Trophoblast cell (in vitro differentiated cells and primary cell): Measurements from ENCODE around the gene CASZ1.
A peak's percentile ranks its signal among the peaks of the same experiment; 100 is the strongest.

Experiments
- DNase-seq, 2 donors: peaks; one replicate each; pipeline ENCODE4 v3.0.0-alpha.2; 2016
- H2AFZ ChIP-seq: 2 replicates; pipeline ENCODE4 v1.6.1; 2013; ENCODE audit warnings: low read length, moderate library complexity, mild to moderate bottlenecking; ENCODE audit not compliant: insufficient read depth, poor library complexity
- H2AK5ac ChIP-seq: 2 replicates; pipeline ENCODE4 v1.6.1; 2013; ENCODE audit warnings: mild to moderate bottlenecking, low read length
- H2BK120ac ChIP-seq: 2 replicates; pipeline ENCODE4 v1.6.1; 2013; ENCODE audit warnings: low read length, mild to moderate bottlenecking, moderate library complexity; ENCODE audit not compliant: insufficient read depth, poor library complexity
- H2BK12ac ChIP-seq: 2 replicates; pipeline ENCODE4 v1.6.1; 2013; ENCODE audit warnings: mild to moderate bottlenecking, low read length, moderate library complexity
- H2BK5ac ChIP-seq: 2 replicates; pipeline ENCODE4 v1.6.1; 2013; ENCODE audit warnings: low read length, low read depth, moderate library complexity, mild to moderate bottlenecking; ENCODE audit not compliant: poor library complexity
- H3K14ac ChIP-seq: 2 replicates; pipeline ENCODE4 v1.6.1; 2013; ENCODE audit warnings: mild to moderate bottlenecking, low read length
- H3K18ac ChIP-seq: 2 replicates; pipeline ENCODE4 v1.6.1; 2013; ENCODE audit warnings: mild to moderate bottlenecking, low read length
- H3K23ac ChIP-seq: 2 replicates; pipeline ENCODE4 v1.6.1; 2013; ENCODE audit warnings: low read length
- H3K27ac ChIP-seq: 2 replicates; pipeline ENCODE4 v1.5.1; 2013; ENCODE audit warnings: low read depth, mild to moderate bottlenecking, inconsistent platforms, low read length, moderate library complexity
- H3K27me3 ChIP-seq: 2 replicates; pipeline ENCODE4 v1.6.1; 2013; ENCODE audit warnings: inconsistent platforms, mild to moderate bottlenecking, low read length, moderate library complexity; ENCODE audit not compliant: insufficient read depth
- H3K36me3 ChIP-seq, 2 experiments: 1 replicate in 1 of 2; 2 replicates in 1 of 2; pipeline ENCODE4 v1.6.1; 2013; ENCODE audit warnings: low read length in 2 of 2, mild to moderate bottlenecking in 2 of 2, moderate library complexity in 1 of 2; ENCODE audit not compliant: insufficient read depth in 2 of 2, control insufficient read depth in 1 of 2
- H3K4ac ChIP-seq: 2 replicates; pipeline ENCODE4 v1.6.1; 2013; ENCODE audit warnings: low read depth, mild to moderate bottlenecking, low read length, moderate library complexity
- H3K4me1 ChIP-seq, 2 experiments: 1 replicate in 1 of 2; 2 replicates in 1 of 2; pipeline ENCODE4 v1.6.1; 2013; ENCODE audit warnings: low read length in 2 of 2, mild to moderate bottlenecking in 2 of 2, moderate library complexity in 1 of 2; ENCODE audit not compliant: insufficient read depth in 2 of 2, control insufficient read depth in 1 of 2
- H3K4me2 ChIP-seq: 2 replicates; pipeline ENCODE4 v1.6.1; 2013; ENCODE audit warnings: inconsistent platforms, mild to moderate bottlenecking, low read length, moderate library complexity
- H3K4me3 ChIP-seq: 2 replicates; pipeline ENCODE4 v1.5.1; 2013; ENCODE audit warnings: mild to moderate bottlenecking, low read depth, low read length, inconsistent platforms
- H3K79me1 ChIP-seq: one replicate; pipeline ENCODE4 v1.6.1; 2013; ENCODE audit warnings: low read length
- H3K79me2 ChIP-seq: 2 replicates; pipeline ENCODE4 v1.6.1; 2013; ENCODE audit warnings: low read length, mild to moderate bottlenecking; ENCODE audit not compliant: control insufficient read depth, insufficient read depth, poor library complexity
- H3K9ac ChIP-seq: 2 replicates; pipeline ENCODE4 v1.6.1; 2013; ENCODE audit warnings: mild to moderate bottlenecking, low read length
- H3K9me3 ChIP-seq: 2 replicates; pipeline ENCODE4 v1.6.1; 2013; ENCODE audit warnings: low read depth, mild to moderate bottlenecking, control low read depth, inconsistent platforms, low read length; ENCODE audit not compliant: insufficient read depth
- H4K12ac ChIP-seq: 2 replicates; pipeline ENCODE4 v1.6.1; 2013; ENCODE audit warnings: low read depth, mild to moderate bottlenecking, low read length, moderate library complexity
- H4K8ac ChIP-seq: 2 replicates; pipeline ENCODE4 v1.6.1; 2013; ENCODE audit warnings: low read depth, mild to moderate bottlenecking, low read length, moderate library complexity
- H4K91ac ChIP-seq: one replicate; pipeline ENCODE4 v1.6.1; 2013; ENCODE audit warnings: low read depth, mild to moderate bottlenecking, low read length, moderate library complexity
- WGBS: extraction: QIAGEN DNeasy Blood & Tissue Kit; methylation state at CpG from one replicate; pipeline ENCODE4 v1.1.7; 2013; ENCODE audit warnings: missing lambda C conversion rate; ENCODE audit not compliant: insufficient read length, insufficient coverage; ENCODE audit errors: extremely low coverage; 5-methylcytosine and 5-hydroxymethylcytosine counted together

Gene CASZ1

GRCh38 chr1:10773376-10773775 lies 23.1 kb downstream of the CASZ1 start:
- H4K8ac ChIP-seq = no peak overlapping the region
- DNase-seq = no peak
- no peaks in the 10 kb centered on the region for H3K4me1 ChIP-seq
- H3K79me2 ChIP-seq = no peaks in the 10 kb centered on the region
- H2AK5ac ChIP-seq = no peak overlapping the region
- no peak overlapping the region for H2BK12ac ChIP-seq
- no peak overlapping the region for H2BK120ac ChIP-seq
- H2AFZ ChIP-seq = no peak overlapping the region
- H3K27me3 ChIP-seq = no peaks in the 10 kb centered on the region
- no peaks in the 10 kb centered on the region for H3K79me1 ChIP-seq
- H3K27ac ChIP-seq = no peak overlapping the region
- no peak overlapping the region for H3K18ac ChIP-seq
- H3K4me2 ChIP-seq = no peak overlapping the region
- H3K23ac ChIP-seq = no peak overlapping the region
- no peak overlapping the region for H4K12ac ChIP-seq
- H3K9ac ChIP-seq = no peak overlapping the region
- no peaks in the 10 kb centered on the region for H3K9me3 ChIP-seq
- H3K14ac ChIP-seq = no peak overlapping the region
- no peak overlapping the region for H3K4ac ChIP-seq
- no peak overlapping the region for H4K91ac ChIP-seq
- WGBS = no CpG with 5 or more reads among the region's 12 CpGs
- no peak overlapping the region for H3K4me3 ChIP-seq
- H2BK5ac ChIP-seq = no peak overlapping the region
- no peaks in the 10 kb centered on the region for H3K36me3 ChIP-seq

GRCh38 chr1:10772711-10773110 lies 23.7 kb downstream of the CASZ1 start:
- Histone ChIP-seq H3K4me2 (no peak overlapping the region), H3K4me1 (no peaks in the 10 kb centered on the region), H3K79me2 (no peaks in the 10 kb centered on the region), H2AK5ac (no peak overlapping the region), H4K91ac (no peak overlapping the region), H3K18ac (no peak overlapping the region), H4K12ac (no peak overlapping the region), H3K36me3 (no peaks in the 10 kb centered on the region), H3K23ac (no peak overlapping the region), H4K8ac (no peak overlapping the region), H3K4ac (no peak overlapping the region), H2AFZ (no peak overlapping the region), H3K27me3 (no peaks in the 10 kb centered on the region), H3K14ac (no peak overlapping the region), H3K4me3 (no peak overlapping the region), H3K9me3 (no peaks in the 10 kb centered on the region), H3K27ac (no peak overlapping the region), H3K9ac (no peak overlapping the region), H2BK120ac (no peak overlapping the region), H3K79me1 (no peaks in the 10 kb centered on the region), H2BK5ac (no peak overlapping the region), H2BK12ac (no peak overlapping the region)
- no peak for DNase-seq
- WGBS = no CpG with 5 or more reads among the region's 7 CpGs

GRCh38 chr1:10771789-10772188 lies 24.7 kb downstream of the CASZ1 start:
- no peak overlapping the region for H2BK120ac ChIP-seq
- H3K27me3 ChIP-seq = no peaks in the 10 kb centered on the region
- no peak overlapping the region for H4K12ac ChIP-seq
- H3K14ac ChIP-seq = no peak overlapping the region
- no peak for DNase-seq
- H3K79me2 ChIP-seq = no peaks in the 10 kb centered on the region
- H3K23ac ChIP-seq = no peak overlapping the region
- no peaks in the 10 kb centered on the region for H3K79me1 ChIP-seq
- no peak overlapping the region for H2BK5ac ChIP-seq
- H3K9ac ChIP-seq = no peak overlapping the region
- H4K91ac ChIP-seq = no peak overlapping the region
- WGBS = no CpG with 5 or more reads among the region's 8 CpGs
- H3K27ac ChIP-seq = no peak overlapping the region
- no peak overlapping the region for H3K4me3 ChIP-seq
- no peak overlapping the region for H3K18ac ChIP-seq
- no peaks in the 10 kb centered on the region for H3K36me3 ChIP-seq
- no peak overlapping the region for H2AFZ ChIP-seq
- no peak overlapping the region for H3K4ac ChIP-seq
- no peak overlapping the region for H2AK5ac ChIP-seq
- no peaks in the 10 kb centered on the region for H3K4me1 ChIP-seq
- H3K4me2 ChIP-seq = no peak overlapping the region
- no peaks in the 10 kb centered on the region for H3K9me3 ChIP-seq
- H4K8ac ChIP-seq = no peak overlapping the region
- H2BK12ac ChIP-seq = no peak overlapping the region

- no peak overlapping the region for H3K23ac ChIP-seq
- no CpG with 5 or more reads among the region's 7 CpGs for WGBS
These were observed 27.9 kb downstream of the CASZ1 start for GRCh38 chr1:10768552-10768951.

More at GRCh38 chr1:10768552-10768951, 27.9 kb downstream of the CASZ1 start:
- Histone ChIP-seq H3K18ac (no peak overlapping the region), H4K8ac (no peak overlapping the region), H3K4me1 (no peaks in the 10 kb centered on the region), H2BK120ac (no peak overlapping the region), H4K12ac (no peak overlapping the region), H3K27ac (no peak overlapping the region), H2BK12ac (no peak overlapping the region), H3K79me1 (no peaks in the 10 kb centered on the region), H4K91ac (no peak overlapping the region), H3K36me3 (no peaks in the 10 kb centered on the region), H2BK5ac (no peak overlapping the region), H3K4ac (no peak overlapping the region), H3K9me3 (peaks cover 2% of the 10 kb centered on the region), H3K4me2 (no peak overlapping the region), H3K14ac (no peak overlapping the region), H3K27me3 (no peaks in the 10 kb centered on the region), H3K4me3 (peak overlapping the region; percentile 7), H3K9ac (no peak overlapping the region), H2AK5ac (no peak overlapping the region), H2AFZ (no peak overlapping the region), H3K79me2 (no peaks in the 10 kb centered on the region)
- no peak for DNase-seq
